GM19043 (cell line): ENCODE measurements around the gene SRMS.
"Not testable (repeated sequence)": the region's sequence is repeated elsewhere in the genome, so short reads cannot be mapped to it uniquely, and the experiment has no call there.

Source experiments
- ATAC-seq: cut with Tn5 transposase; IDR thresholded peaks from one replicate; pipeline ENCODE4 v1.9.1; 2021; ENCODE audit warnings: low read depth; ENCODE audit not compliant: unreplicated experiment

The SRMS gene

GRCh38 chr20:63566395-63567135 lies 19.0 kb upstream of the SRMS start:
- ATAC-seq = no peak

- ATAC-seq = no peak
Measured at GRCh38 chr20:63565699-63566335, 18.3 kb upstream of the SRMS start.

GRCh38 chr20:63565021-63565698 lies 17.6 kb upstream of the SRMS start:
- ATAC-seq = no peak

- ATAC-seq = no peak
Measured at GRCh38 chr20:63564036-63564810, 16.7 kb upstream of the SRMS start.

- ATAC-seq = no peak
Measured at GRCh38 chr20:63563225-63563935, 15.8 kb upstream of the SRMS start.

- no peak for ATAC-seq
Measured at GRCh38 chr20:63562461-63563224, 15.1 kb upstream of the SRMS start.

GRCh38 chr20:63561624-63562396 lies 14.3 kb upstream of the SRMS start:
- no peak for ATAC-seq

GRCh38 chr20:63560856-63561609 lies 13.5 kb upstream of the SRMS start:
- ATAC-seq = no peak

GRCh38 chr20:63560333-63560805 lies 12.8 kb upstream of the SRMS start:
- ATAC-seq = no peak

- not testable (repeated sequence) for ATAC-seq
Measured at GRCh38 chr20:63559485-63560332, 12.2 kb upstream of the SRMS start.

GRCh38 chr20:63558804-63559484 lies 11.4 kb upstream of the SRMS start:
- no peak for ATAC-seq

GRCh38 chr20:63557481-63557891 lies 9.9 kb upstream of the SRMS start:
- ATAC-seq = no peak

GRCh38 chr20:63556873-63557478 lies 9.4 kb upstream of the SRMS start:
- ATAC-seq = no peak

GRCh38 chr20:63555661-63556381 lies 8.3 kb upstream of the SRMS start:
- ATAC-seq = no peak
